ENCODE measurements around the gene ZSCAN9.

Gene ZSCAN9

DNA sequence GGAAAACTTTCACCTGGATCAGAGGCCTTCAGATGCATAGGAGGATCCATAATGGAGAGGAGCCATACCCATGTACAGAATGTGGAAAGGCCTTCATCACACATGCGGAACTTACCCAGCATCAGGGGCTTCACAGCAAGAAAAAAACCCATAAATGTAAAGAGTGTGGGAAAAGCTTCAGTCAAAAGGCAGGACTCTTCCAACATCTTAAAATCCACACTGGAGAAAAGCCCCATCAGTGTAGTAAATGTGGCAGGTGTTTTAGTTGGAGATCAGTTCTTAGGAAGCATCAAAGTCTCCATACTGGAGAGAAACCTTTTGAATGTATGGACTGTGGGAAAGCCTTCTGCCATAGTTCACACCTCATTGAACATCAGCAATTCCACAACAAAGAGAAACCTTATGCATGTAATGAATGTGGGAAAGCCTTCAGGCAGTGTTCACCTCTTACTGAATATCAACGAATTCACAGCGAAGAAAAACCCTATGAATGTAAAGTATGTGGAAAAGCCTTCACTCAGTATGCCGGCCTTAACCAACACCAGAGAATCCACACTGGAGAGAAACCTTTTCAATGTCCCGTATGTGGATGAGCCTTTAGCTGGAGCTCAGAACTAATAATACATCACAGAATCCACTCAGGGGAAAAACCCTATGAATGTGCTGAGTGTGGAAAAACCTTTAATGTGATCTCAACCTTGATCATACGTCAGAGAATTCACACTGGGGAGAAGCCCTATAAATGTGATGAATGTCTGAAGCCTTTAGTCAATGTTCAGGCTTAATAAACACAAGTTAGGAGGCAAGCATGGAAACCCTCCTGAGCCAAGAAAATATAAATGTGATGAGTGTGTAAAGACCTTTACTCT, 36.7 kb upstream of the ZSCAN9 start:
- no peaks in the 10 kb centered on the region for H3K27me3 ChIP-seq (ENCODE audit: insufficient read depth, poor library complexity, severe bottlenecking)
- no peak for DNase-seq (ENCODE audit: low read depth in 1 of 2, low spot score in 1 of 2)
- TF ChIP-seq POLR2AphosphoS5 (IDR thresholded peaks at IDR 0.05; ENCODE audit: low read depth) (no peak), GABPA (IDR thresholded peaks at IDR 0.05; ENCODE audit: low read depth) (no peak), SPI1 (IDR thresholded peaks at IDR 0.05; ENCODE audit: borderline replicate concordance, low read depth) (no peak)
- TF ChIP-seq, protein P1, sequence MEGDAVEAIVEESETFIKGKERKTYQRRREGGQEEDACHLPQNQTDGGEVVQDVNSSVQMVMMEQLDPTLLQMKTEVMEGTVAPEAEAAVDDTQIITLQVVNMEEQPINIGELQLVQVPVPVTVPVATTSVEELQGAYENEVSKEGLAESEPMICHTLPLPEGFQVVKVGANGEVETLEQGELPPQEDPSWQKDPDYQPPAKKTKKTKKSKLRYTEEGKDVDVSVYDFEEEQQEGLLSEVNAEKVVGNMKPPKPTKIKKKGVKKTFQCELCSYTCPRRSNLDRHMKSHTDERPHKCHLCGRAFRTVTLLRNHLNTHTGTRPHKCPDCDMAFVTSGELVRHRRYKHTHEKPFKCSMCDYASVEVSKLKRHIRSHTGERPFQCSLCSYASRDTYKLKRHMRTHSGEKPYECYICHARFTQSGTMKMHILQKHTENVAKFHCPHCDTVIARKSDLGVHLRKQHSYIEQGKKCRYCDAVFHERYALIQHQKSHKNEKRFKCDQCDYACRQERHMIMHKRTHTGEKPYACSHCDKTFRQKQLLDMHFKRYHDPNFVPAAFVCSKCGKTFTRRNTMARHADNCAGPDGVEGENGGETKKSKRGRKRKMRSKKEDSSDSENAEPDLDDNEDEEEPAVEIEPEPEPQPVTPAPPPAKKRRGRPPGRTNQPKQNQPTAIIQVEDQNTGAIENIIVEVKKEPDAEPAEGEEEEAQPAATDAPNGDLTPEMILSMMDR (IDR thresholded peaks at IDR 0.05; ENCODE audit: insufficient read depth, low read length), result no peak
- TF ChIP-seq, protein P2, sequence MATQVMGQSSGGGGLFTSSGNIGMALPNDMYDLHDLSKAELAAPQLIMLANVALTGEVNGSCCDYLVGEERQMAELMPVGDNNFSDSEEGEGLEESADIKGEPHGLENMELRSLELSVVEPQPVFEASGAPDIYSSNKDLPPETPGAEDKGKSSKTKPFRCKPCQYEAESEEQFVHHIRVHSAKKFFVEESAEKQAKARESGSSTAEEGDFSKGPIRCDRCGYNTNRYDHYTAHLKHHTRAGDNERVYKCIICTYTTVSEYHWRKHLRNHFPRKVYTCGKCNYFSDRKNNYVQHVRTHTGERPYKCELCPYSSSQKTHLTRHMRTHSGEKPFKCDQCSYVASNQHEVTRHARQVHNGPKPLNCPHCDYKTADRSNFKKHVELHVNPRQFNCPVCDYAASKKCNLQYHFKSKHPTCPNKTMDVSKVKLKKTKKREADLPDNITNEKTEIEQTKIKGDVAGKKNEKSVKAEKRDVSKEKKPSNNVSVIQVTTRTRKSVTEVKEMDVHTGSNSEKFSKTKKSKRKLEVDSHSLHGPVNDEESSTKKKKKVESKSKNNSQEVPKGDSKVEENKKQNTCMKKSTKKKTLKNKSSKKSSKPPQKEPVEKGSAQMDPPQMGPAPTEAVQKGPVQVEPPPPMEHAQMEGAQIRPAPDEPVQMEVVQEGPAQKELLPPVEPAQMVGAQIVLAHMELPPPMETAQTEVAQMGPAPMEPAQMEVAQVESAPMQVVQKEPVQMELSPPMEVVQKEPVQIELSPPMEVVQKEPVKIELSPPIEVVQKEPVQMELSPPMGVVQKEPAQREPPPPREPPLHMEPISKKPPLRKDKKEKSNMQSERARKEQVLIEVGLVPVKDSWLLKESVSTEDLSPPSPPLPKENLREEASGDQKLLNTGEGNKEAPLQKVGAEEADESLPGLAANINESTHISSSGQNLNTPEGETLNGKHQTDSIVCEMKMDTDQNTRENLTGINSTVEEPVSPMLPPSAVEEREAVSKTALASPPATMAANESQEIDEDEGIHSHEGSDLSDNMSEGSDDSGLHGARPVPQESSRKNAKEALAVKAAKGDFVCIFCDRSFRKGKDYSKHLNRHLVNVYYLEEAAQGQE (IDR thresholded peaks at IDR 0.05; ENCODE audit: insufficient replicate concordance, low read depth), result no peak
- H3K4me3 ChIP-seq (replicated peaks; ENCODE audit: insufficient read depth, low read length), result no peak overlapping the region
- no peak overlapping the region for H3K27ac ChIP-seq (replicated peaks)

DNA sequence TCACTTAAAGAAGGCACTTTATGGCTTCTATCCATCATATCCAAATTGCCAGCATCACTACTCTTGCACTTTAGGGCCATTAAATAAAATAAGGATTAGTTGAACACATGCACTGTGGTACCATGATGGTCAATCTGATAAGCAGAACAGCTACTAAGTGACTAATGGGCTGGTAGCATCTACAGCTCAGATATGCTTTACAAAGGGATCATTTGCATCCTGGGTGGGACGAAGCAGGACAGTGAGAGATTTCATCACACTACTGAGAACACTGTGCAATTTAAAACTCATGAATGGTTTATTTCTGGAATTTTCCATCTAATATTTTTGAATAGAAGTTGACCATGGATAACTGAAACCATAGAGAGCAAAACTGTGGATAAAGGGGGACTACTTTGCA, 25.1 kb upstream of the ZSCAN9 start:
- H3K27me3 ChIP-seq (ENCODE audit: insufficient read depth, poor library complexity, severe bottlenecking), result no peaks in the 10 kb centered on the region
- no peak for DNase-seq (ENCODE audit: low read depth in 1 of 2, low spot score in 1 of 2)
- TF ChIP-seq GABPA (IDR thresholded peaks at IDR 0.05; ENCODE audit: low read depth) (no peak), SPI1 (IDR thresholded peaks at IDR 0.05; ENCODE audit: borderline replicate concordance, low read depth) (no peak)
- TF ChIP-seq, protein P2 (IDR thresholded peaks at IDR 0.05; ENCODE audit: insufficient replicate concordance, low read depth), result no peak
- H3K27ac ChIP-seq (replicated peaks), result no peak overlapping the region
- no peak overlapping the region for H3K4me3 ChIP-seq (replicated peaks; ENCODE audit: insufficient read depth, low read length)

DNA sequence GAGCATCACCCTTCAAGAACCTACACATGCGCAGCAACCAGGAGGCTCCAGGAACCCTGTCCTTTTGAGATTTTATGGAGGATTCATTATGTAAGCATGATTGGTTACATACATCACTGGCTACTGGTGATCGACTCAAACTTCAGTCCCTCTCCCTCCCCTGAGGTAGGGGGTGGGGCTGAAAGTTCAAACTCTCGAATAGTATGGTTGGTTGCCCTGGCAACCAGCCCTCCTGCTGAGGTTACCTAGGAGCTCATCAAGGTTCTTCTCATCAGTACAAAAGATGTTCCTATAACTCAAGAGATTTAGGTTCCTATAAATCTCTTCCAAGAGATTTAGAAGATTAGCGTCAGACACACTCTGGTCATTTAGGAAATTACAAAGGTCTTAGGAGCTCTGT, 21.9 kb upstream of the ZSCAN9 start:
- TF ChIP-seq POLR2AphosphoS5 (IDR thresholded peaks at IDR 0.05; ENCODE audit: low read depth), result no peak
- TF ChIP-seq, protein P1 (IDR thresholded peaks at IDR 0.05; ENCODE audit: insufficient read depth, low read length), result no peak
- no peak for DNase-seq (ENCODE audit: low read depth in 1 of 2, low spot score in 1 of 2)
- H3K4me3 ChIP-seq (replicated peaks; ENCODE audit: insufficient read depth, low read length), result no peak overlapping the region
- no peaks in the 10 kb centered on the region for H3K27me3 ChIP-seq (ENCODE audit: insufficient read depth, poor library complexity, severe bottlenecking)
- no peak overlapping the region for H3K27ac ChIP-seq (replicated peaks)

GRCh38 chr6:28205879-28206278, 19.2 kb upstream of the ZSCAN9 start:
- TF ChIP-seq POLR2AphosphoS5 (IDR thresholded peaks at IDR 0.05; ENCODE audit: low read depth) (no peak), GABPA (IDR thresholded peaks at IDR 0.05; ENCODE audit: low read depth) (no peak), SPI1 (IDR thresholded peaks at IDR 0.05; ENCODE audit: borderline replicate concordance, low read depth) (no peak)
- TF ChIP-seq, protein P2 (IDR thresholded peaks at IDR 0.05; ENCODE audit: insufficient replicate concordance, low read depth), result no peak
- TF ChIP-seq, protein P1 (IDR thresholded peaks at IDR 0.05; ENCODE audit: insufficient read depth, low read length), result no peak
- Histone ChIP-seq H3K27ac (replicated peaks) (no peak overlapping the region), H3K4me3 (replicated peaks; ENCODE audit: insufficient read depth, low read length) (no peak overlapping the region), H3K27me3 (ENCODE audit: insufficient read depth, poor library complexity, severe bottlenecking) (no peaks in the 10 kb centered on the region)
- DNase-seq (ENCODE audit: low read depth in 1 of 2, low spot score in 1 of 2), result peak in 1 of 2 experiments; percentile 42

All from HL-60 (cell line).